GM18498 (cell line): ENCODE data around the gene BCL2L2.
A peak's percentile ranks its signal among the peaks of the same experiment; 100 is the strongest.
"Not testable (repeated sequence)": the region's sequence is repeated elsewhere in the genome, so short reads cannot be mapped to it uniquely, and the experiment has no call there.

Experiments
- ATAC-seq: cut with Tn5 transposase; IDR thresholded peaks from one replicate; pipeline ENCODE4 v1.9.1; 2021; ENCODE audit warnings: mild to moderate bottlenecking, moderate library complexity; ENCODE audit not compliant: unreplicated experiment

Gene BCL2L2

GRCh38 chr14:23306412-23307145 lies at the start of gene BCL2L2:
Gene BCL2L2, plus strand, starts transcription at chr14:23306833. Its CDS starts 935 bp downstream, at chr14:23307768.
- ATAC-seq = no peak

GRCh38 chr14:23258256-23258655 lies 48.4 kb upstream of the BCL2L2 start:
- ATAC-seq = no peak

- ATAC-seq = no peak
Measured at GRCh38 chr14:23259426-23259825, 47.2 kb upstream of the BCL2L2 start.

- ATAC-seq = not testable (repeated sequence)
Measured at GRCh38 chr14:23260849-23261248, 45.8 kb upstream of the BCL2L2 start.

GRCh38 chr14:23269193-23269592 lies 37.4 kb upstream of the BCL2L2 start:
- no peak for ATAC-seq

- no peak for ATAC-seq
Measured at GRCh38 chr14:23275412-23275811, 31.2 kb upstream of the BCL2L2 start.

GRCh38 chr14:23277189-23277588 lies 29.4 kb upstream of the BCL2L2 start:
- no peak for ATAC-seq

GRCh38 chr14:23277928-23278327 lies 28.7 kb upstream of the BCL2L2 start:
- ATAC-seq = not testable (repeated sequence)

GRCh38 chr14:23281247-23281646 lies 25.4 kb upstream of the BCL2L2 start:
- ATAC-seq = no peak

- ATAC-seq = no peak
Measured at GRCh38 chr14:23284654-23285529, 21.7 kb upstream of the BCL2L2 start.

- peak; percentile 27 for ATAC-seq
Measured at GRCh38 chr14:23285530-23286019, 21.1 kb upstream of the BCL2L2 start.

GRCh38 chr14:23286020-23286901 lies 20.4 kb upstream of the BCL2L2 start, which contains the start of gene HOMEZ:
Gene HOMEZ, minus strand, starts transcription at chr14:23286132. Its CDS starts 180 bp downstream, at chr14:23285952.
- peak; percentile 98 for ATAC-seq

- ATAC-seq = no peak
Measured at GRCh38 chr14:23286902-23287479, 19.6 kb upstream of the BCL2L2 start.

GRCh38 chr14:23294734-23295561 lies 11.7 kb upstream of the BCL2L2 start:
- ATAC-seq = no peak

GRCh38 chr14:23296012-23296777 lies 10.4 kb upstream of the BCL2L2 start:
- ATAC-seq = no peak

GRCh38 chr14:23297096-23297495 lies 9.5 kb upstream of the BCL2L2 start:
- no peak for ATAC-seq

GRCh38 chr14:23297611-23298277 lies 8.9 kb upstream of the BCL2L2 start:
- ATAC-seq = no peak
